Nephron (organoid): Measurements from ENCODE around the gene MAP2K2.

ENCODE experiments used
- H3K27ac Mint-ChIP-seq, 3 experiments: 2 replicates each; pipeline ENCODE4 v1.8.0; 2020; ENCODE audit warnings: mixed read lengths in 3 of 3, mild to moderate bottlenecking in 2 of 3, moderate library complexity in 1 of 3
- H3K27me3 Mint-ChIP-seq: 2 replicates; pipeline ENCODE4 v1.8.0; 2021; ENCODE audit warnings: low read depth, mild to moderate bottlenecking, moderate library complexity, mixed read lengths
- H3K36me3 Mint-ChIP-seq: 2 replicates; pipeline ENCODE4 v1.8.0; 2020; ENCODE audit warnings: low read depth, mixed read lengths
- H3K4me1 Mint-ChIP-seq: 2 replicates; pipeline ENCODE4 v1.8.0; 2020; ENCODE audit warnings: mixed read lengths
- H3K4me3 Mint-ChIP-seq, 3 experiments: 2 replicates each; pipeline ENCODE4 v1.8.0; 2020; ENCODE audit warnings: mild to moderate bottlenecking in 3 of 3, mixed read lengths in 3 of 3, moderate library complexity in 2 of 3
- H3K9me3 Mint-ChIP-seq: 2 replicates; pipeline ENCODE4 v1.8.0; 2020; ENCODE audit warnings: mixed read lengths
- CTCF ChIP-seq, 3 experiments: fragments of 200-600 bp; sonication (generic); IDR thresholded peaks; one replicate each; pipeline ENCODE4 v1.5.0; 2021; ENCODE audit warnings: antibody characterized with exemption in 3 of 3; ENCODE audit not compliant: unreplicated experiment in 3 of 3

Gene MAP2K2

GRCh38 chr19:4060621-4061177 is 63.2 kb downstream of the MAP2K2 start:
- no peaks in the 10 kb centered on the region for H3K9me3 Mint-ChIP-seq
- no peaks in the 10 kb centered on the region for H3K27me3 Mint-ChIP-seq
- H3K4me1 Mint-ChIP-seq: peaks cover 5% of the 10 kb centered on the region
- TF ChIP-seq CTCF (IDR thresholded peaks at IDR 0.05; ENCODE audit: unreplicated experiment in 3 of 3): no peak
- no peak overlapping the region for H3K4me3 Mint-ChIP-seq
- H3K36me3 Mint-ChIP-seq: peaks cover 6% of the 10 kb centered on the region
- H3K27ac Mint-ChIP-seq: no peak overlapping the region

- Mint-ChIP-seq H3K36me3 (peaks cover 10% of the 10 kb centered on the region), H3K27me3 (no peaks in the 10 kb centered on the region), H3K4me1 (peaks cover 5% of the 10 kb centered on the region)
These were observed 63.9 kb downstream of the MAP2K2 start for GRCh38 chr19:4059891-4060620.

GRCh38 chr19:4059453-4059871 is 64.5 kb downstream of the MAP2K2 start:
- Mint-ChIP-seq H3K4me1 (peaks cover 5% of the 10 kb centered on the region), H3K27me3 (no peaks in the 10 kb centered on the region), H3K36me3 (peaks cover 11% of the 10 kb centered on the region), H3K27ac (no peak overlapping the region), H3K4me3 (no peak overlapping the region), H3K9me3 (no peaks in the 10 kb centered on the region)
- TF ChIP-seq CTCF (IDR thresholded peaks at IDR 0.05; ENCODE audit: unreplicated experiment in 3 of 3): no peak

More at GRCh38 chr19:4059891-4060620, 63.9 kb downstream of the MAP2K2 start:
- H3K4me3 Mint-ChIP-seq: no peak overlapping the region
- no peak overlapping the region for H3K27ac Mint-ChIP-seq
- H3K9me3 Mint-ChIP-seq: no peaks in the 10 kb centered on the region
- no peak for TF ChIP-seq CTCF (IDR thresholded peaks at IDR 0.05; ENCODE audit: unreplicated experiment in 3 of 3)

GRCh38 chr19:4058693-4059452 is 65.0 kb downstream of the MAP2K2 start:
- Mint-ChIP-seq H3K4me1 (peaks cover 5% of the 10 kb centered on the region), H3K27me3 (no peaks in the 10 kb centered on the region), H3K9me3 (no peaks in the 10 kb centered on the region), H3K36me3 (peaks cover 11% of the 10 kb centered on the region), H3K4me3 (no peak overlapping the region), H3K27ac (no peak overlapping the region)
- TF ChIP-seq CTCF (IDR thresholded peaks at IDR 0.05; ENCODE audit: unreplicated experiment in 3 of 3): no peak

- H3K27ac Mint-ChIP-seq: no peak overlapping the region
- H3K4me3 Mint-ChIP-seq: no peak overlapping the region
These were observed 65.8 kb downstream of the MAP2K2 start for GRCh38 chr19:4057931-4058692.

More at GRCh38 chr19:4057931-4058692, 65.8 kb downstream of the MAP2K2 start:
- Mint-ChIP-seq H3K27me3 (no peaks in the 10 kb centered on the region), H3K36me3 (peaks cover 18% of the 10 kb centered on the region), H3K4me1 (peaks cover 6% of the 10 kb centered on the region), H3K9me3 (no peaks in the 10 kb centered on the region)
- no peak for TF ChIP-seq CTCF (IDR thresholded peaks at IDR 0.05; ENCODE audit: unreplicated experiment in 3 of 3)
